HepG2 (cell line): ENCODE measurements around the gene HNRNPUL1. TPM values are rescaled to one million over a fixed set of nuclear protein-coding genes. Genes with fewer than 3 reads are reported as not detected.

ENCODE experiments used
- BCL3 ChIP-seq: sonication (generic); formaldehyde crosslinking; IDR thresholded peaks from 2 replicates; pipeline ENCODE4 v1.5.1; 2020; ENCODE audit warnings: mild to moderate bottlenecking, missing genetic modification reagents, moderate library complexity
- ESRRA ChIP-seq: sonication (generic); formaldehyde crosslinking; IDR thresholded peaks from 2 replicates; pipeline ENCODE4 v1.5.1; 2020; ENCODE audit warnings: mild to moderate bottlenecking, low read depth, missing genetic modification reagents
- ETV6 ChIP-seq: sonication (generic); formaldehyde crosslinking; conservative IDR thresholded peaks from 2 replicates; pipeline ENCODE4 v1.4.0; 2020; ENCODE audit warnings: missing genetic modification reagents
- POGK ChIP-seq: sonication (generic); formaldehyde crosslinking; conservative IDR thresholded peaks from 2 replicates; pipeline ENCODE4 v1.8.0; 2022; ENCODE audit warnings: mild to moderate bottlenecking, moderate library complexity, missing genetic modification reagents
- PRDM4 ChIP-seq: sonication (generic); formaldehyde crosslinking; IDR thresholded peaks from 2 replicates; pipeline ENCODE4 v1.9.0; 2021; ENCODE audit warnings: missing genetic modification reagents, borderline replicate concordance
- RELA ChIP-seq: sonication (generic); formaldehyde crosslinking; IDR thresholded peaks from 2 replicates; pipeline ENCODE4 v1.4.0; 2020; ENCODE audit warnings: missing genetic modification reagents
- ZFP36 ChIP-seq: fragments of 150-350 bp; IDR thresholded peaks from 2 replicates; pipeline ENCODE4 v1.6.1; 2018; ENCODE audit warnings: borderline replicate concordance, low read length, low read depth; ENCODE audit not compliant: partially characterized antibody
- ZNF251 ChIP-seq: sonication (generic); formaldehyde crosslinking; IDR thresholded peaks from 2 replicates; pipeline ENCODE4 v1.9.0; 2021; ENCODE audit warnings: mild to moderate bottlenecking, missing genetic modification reagents
- ZNF335 ChIP-seq: sonication (generic); formaldehyde crosslinking; IDR thresholded peaks from 2 replicates; pipeline ENCODE4 v1.4.0; 2020; ENCODE audit warnings: missing genetic modification reagents
- ZNF354B ChIP-seq: sonication (generic); formaldehyde crosslinking; IDR thresholded peaks from 2 replicates; pipeline ENCODE4 v1.8.0; 2022; ENCODE audit warnings: mild to moderate bottlenecking, missing genetic modification reagents
- ZNF597 ChIP-seq: sonication (generic); formaldehyde crosslinking; IDR thresholded peaks from 2 replicates; pipeline ENCODE4 v1.5.0; 2020; ENCODE audit warnings: missing genetic modification reagents
- ZNF75D ChIP-seq: sonication (generic); formaldehyde crosslinking; IDR thresholded peaks from 2 replicates; pipeline ENCODE4 v1.8.1; 2023; ENCODE audit warnings: missing genetic modification reagents, mild to moderate bottlenecking, borderline replicate concordance
- ZSCAN12 ChIP-seq: sonication (generic); formaldehyde crosslinking; IDR thresholded peaks from 2 replicates; pipeline ENCODE4 v1.9.0; 2021; ENCODE audit warnings: mild to moderate bottlenecking, missing genetic modification reagents
- polyA plus RNA-seq, 8 experiments: library from polyadenylated mRNA; depleted of rRNA in 3 of 8; stranded (reverse) in 7 of 8; unstranded in 1 of 8; fragments of >200 nt; fragmentation: Illumina TruSeq in 4 of 8; extraction: Trizol in 4 of 8; gene quantifications; 2 replicates each; pipeline versions ENCODE4 v1.2.1 to v1.2.3, GENCODE V29; 2011 to 2016; ENCODE audit warnings: low read depth in 4 of 8, missing spikeins in 1 of 8, mixed read lengths in 1 of 8; ENCODE audit not compliant: insufficient read depth in 1 of 8
- total RNA-seq, 5 experiments: library from RNA; depleted of rRNA; stranded (reverse); fragments of >200 nt; fragmentation: Illumina TruSeq; extraction: Trizol; gene quantifications; 2 replicates each; pipeline ENCODE4 v1.2.3, GENCODE V29; 2016; ENCODE audit warnings: low read depth in 1 of 5

The HNRNPUL1 gene
- total and polyA plus RNA-seq, 2 of the 13 experiments (the other 11 are each of a cell fraction or from before 2014, with no cell fraction given) = 30.9 to 81.7 TPM

- TF ChIP-seq ETV6 (CRISPR knock-in tag) (no peak), ZFP36 (no peak), ZNF251 (no peak), POGK (CRISPR knock-in tag) (no peak), RELA (CRISPR knock-in tag) (no peak), ZNF597 (no peak), BCL3 (CRISPR knock-in tag) (no peak), ZNF335 (no peak), PRDM4 (CRISPR knock-in tag) (no peak), ZNF354B (no peak), ESRRA (no peak), ZSCAN12 (CRISPR knock-in tag) (no peak), ZNF75D (CRISPR knock-in tag) (no peak)
Measured at GRCh38 chr19:41328842-41329225, 64.7 kb downstream of the HNRNPUL1 start (continued).
